IMR-90 (cell line): ENCODE results near the gene NUP98. TPM values are rescaled to one million over a fixed set of nuclear protein-coding genes. Genes with fewer than 3 reads are reported as not detected.

ENCODE experiments used
- ATAC-seq: fragments of 200-7000 bp; cut with Tn5 transposase; 2 replicates; pipeline ENCODE4 v1.9.1; 2020; ENCODE audit warnings: low read depth, mild to moderate bottlenecking, moderate library complexity
- BruUV-seq: library from RNA; stranded (reverse); fragments of 400-500 nt; replicated peaks from 2 replicates; lab custom pipeline; 2021; lab: Mats Ljungman, UMichigan
- CTCF ChIA-PET: fragments of 300-600 bp; formaldehyde crosslinking; extraction: SDS; loops from one replicate; lab custom pipeline; 2021; ENCODE audit warnings: antibody characterized with exemption; lab: Yijun Ruan, JAX
- POLR2A ChIA-PET: fragments of 300-600 bp; sonication (Branson Sonifier 250); formaldehyde crosslinking; loops from one replicate; lab custom pipeline; 2022; ENCODE audit warnings: antibody characterized with exemption; ENCODE audit not compliant: unreplicated experiment; lab: Charles Lee
- DNase-seq: peaks from one replicate; pipeline ENCODE4 v3.0.0; 2013
- H2AFZ ChIP-seq: replicated peaks from 2 replicates; pipeline ENCODE3; 2013; ENCODE audit warnings: low read length, mild to moderate bottlenecking; ENCODE audit not compliant: poor library complexity
- H2AK5ac ChIP-seq: 2 replicates; pipeline ENCODE4 v1.6.1; 2013; ENCODE audit warnings: low read depth, low read length, inconsistent platforms
- H2AK9ac ChIP-seq: replicated peaks from 2 replicates; pipeline ENCODE3; 2013; ENCODE audit warnings: mild to moderate bottlenecking, low read depth, low read length, moderate library complexity; ENCODE audit not compliant: poor library complexity
- H2BK120ac ChIP-seq: 2 replicates; pipeline ENCODE4 v1.6.1; 2013; ENCODE audit warnings: low read depth, low read length, inconsistent platforms
- H2BK15ac ChIP-seq: 3 replicates; pipeline ENCODE4 v1.6.1; 2013; ENCODE audit warnings: low read depth, low read length, inconsistent platforms
- H2BK20ac ChIP-seq: 2 replicates; pipeline ENCODE4 v1.6.1; 2013; ENCODE audit warnings: low read depth, mild to moderate bottlenecking, inconsistent platforms, low read length, moderate library complexity
- H2BK5ac ChIP-seq: 2 replicates; pipeline ENCODE4 v1.6.1; 2013; ENCODE audit warnings: mild to moderate bottlenecking, low read depth, low read length, inconsistent platforms; ENCODE audit not compliant: poor library complexity, severe bottlenecking
- H3K14ac ChIP-seq: replicated peaks from 2 replicates; pipeline ENCODE4 v1.6.1; 2013; ENCODE audit warnings: low read depth, low read length, inconsistent platforms
- H3K18ac ChIP-seq: 2 replicates; pipeline ENCODE4 v1.6.1; 2013; ENCODE audit warnings: low read depth, low read length, control low read depth
- H3K23ac ChIP-seq: 2 replicates; pipeline ENCODE4 v1.6.1; 2013; ENCODE audit warnings: low read depth, low read length, inconsistent platforms
- H3K27ac ChIP-seq: 2 replicates; pipeline ENCODE4 v1.5.1; 2013; ENCODE audit warnings: mild to moderate bottlenecking, control low read depth, low read length; ENCODE audit not compliant: insufficient read depth
- H3K27me3 ChIP-seq: 2 replicates; pipeline ENCODE4 v1.6.1; 2013; ENCODE audit warnings: low read length; ENCODE audit not compliant: control insufficient read depth, insufficient read depth
- H3K36me3 ChIP-seq: 2 replicates; pipeline ENCODE4 v1.6.1; 2013; ENCODE audit warnings: low read length, mixed read lengths; ENCODE audit not compliant: control insufficient read depth, insufficient read depth
- H3K4ac ChIP-seq: 2 replicates; pipeline ENCODE4 v1.6.1; 2013; ENCODE audit warnings: low read depth, low read length, inconsistent platforms
- H3K4me1 ChIP-seq: 2 replicates; pipeline ENCODE4 v1.6.1; 2013; ENCODE audit warnings: low read length, mixed read lengths; ENCODE audit not compliant: control insufficient read depth, insufficient read depth
- H3K4me2 ChIP-seq: 2 replicates; pipeline ENCODE4 v1.6.1; 2013; ENCODE audit warnings: low read depth, mild to moderate bottlenecking, control low read depth, low read length, moderate library complexity
- H3K4me3 ChIP-seq: 2 replicates; pipeline ENCODE4 v1.5.1; 2013; ENCODE audit warnings: low read depth, mild to moderate bottlenecking, control low read depth, low read length, moderate library complexity; ENCODE audit not compliant: insufficient read depth
- H3K56ac ChIP-seq: 2 replicates; pipeline ENCODE4 v1.6.1; 2013; ENCODE audit warnings: low read length, inconsistent platforms; ENCODE audit not compliant: insufficient read depth; ENCODE audit errors: extremely low read depth
- H3K79me1 ChIP-seq, 2 experiments: 2 replicates each; pipeline ENCODE4 v1.6.1; 2013; ENCODE audit warnings: low read length in 2 of 2, inconsistent platforms in 1 of 2, low read depth in 1 of 2
- H3K9ac ChIP-seq: 2 replicates; pipeline ENCODE4 v1.6.1; 2013; ENCODE audit warnings: low read depth, low read length, control low read depth
- H3K9me1 ChIP-seq: 2 replicates; pipeline ENCODE4 v1.6.1; 2013; ENCODE audit warnings: low read length, inconsistent platforms; ENCODE audit not compliant: insufficient read depth
- H3K9me3 ChIP-seq: 2 replicates; pipeline ENCODE4 v1.6.1; 2013; ENCODE audit warnings: low read length; ENCODE audit not compliant: control insufficient read depth, insufficient read depth
- H4K20me1 ChIP-seq: 2 replicates; pipeline ENCODE4 v1.6.1; 2013; ENCODE audit warnings: low read length, inconsistent platforms; ENCODE audit not compliant: insufficient read depth
- H4K5ac ChIP-seq: 2 replicates; pipeline ENCODE4 v1.6.1; 2013; ENCODE audit warnings: mild to moderate bottlenecking, low read depth, low read length, control low read depth
- H4K8ac ChIP-seq, 2 experiments: 2 replicates each; pipeline ENCODE4 v1.6.1; 2013; ENCODE audit warnings: low read depth in 2 of 2, low read length in 2 of 2, control low read depth in 1 of 2, inconsistent platforms in 1 of 2
- H4K91ac ChIP-seq: 2 replicates; pipeline ENCODE4 v1.6.1; 2013; ENCODE audit warnings: low read depth, low read length, inconsistent platforms; ENCODE audit not compliant: insufficient read depth
- CEBPB ChIP-seq: IDR thresholded peaks from 2 replicates; pipeline ENCODE4 v1.6.1; 2012; ENCODE audit warnings: low read depth, low read length, improper control_type of control experiment
- CHD1 ChIP-seq: IDR thresholded peaks from 2 replicates; pipeline ENCODE4 v1.6.1; 2012; ENCODE audit warnings: low read depth, low read length, improper control_type of control experiment
- CTCF ChIP-seq: conservative IDR thresholded peaks from 2 replicates; pipeline ENCODE4 v1.5.1; 2012; ENCODE audit warnings: mild to moderate bottlenecking, low read depth, low read length, improper control_type of control experiment
- FOS ChIP-seq: fragments of 150-350 bp; IDR thresholded peaks from 2 replicates; pipeline ENCODE4 v1.6.1; 2016; ENCODE audit warnings: low read depth, low read length
- MAFK ChIP-seq: IDR thresholded peaks from 2 replicates; pipeline ENCODE4 v1.6.1; 2012; ENCODE audit warnings: low read depth, low read length, improper control_type of control experiment
- MXI1 ChIP-seq: IDR thresholded peaks from 2 replicates; pipeline ENCODE4 v1.6.1; 2012; ENCODE audit warnings: low read depth, mild to moderate bottlenecking, low read length, moderate library complexity, borderline replicate concordance
- NFE2L2 ChIP-seq: fragments of 150-350 bp; IDR thresholded peaks from 2 replicates; pipeline ENCODE4 v1.6.1; 2016; ENCODE audit warnings: low read depth, mild to moderate bottlenecking, low read length
- POLR2A ChIP-seq: IDR thresholded peaks from 2 replicates; pipeline ENCODE4 v1.6.1; 2012; ENCODE audit warnings: mild to moderate bottlenecking, low read depth, low read length
- RAD21 ChIP-seq: IDR thresholded peaks from 2 replicates; pipeline ENCODE4 v1.6.1; 2012; ENCODE audit warnings: low read length, improper control_type of control experiment
- RCOR1 ChIP-seq: IDR thresholded peaks from 2 replicates; pipeline ENCODE4 v1.6.1; 2012; ENCODE audit warnings: mild to moderate bottlenecking, low read length, improper control_type of control experiment; ENCODE audit not compliant: insufficient replicate concordance
- RFX5 ChIP-seq: IDR thresholded peaks from 2 replicates; pipeline ENCODE4 v1.8.0; 2012; ENCODE audit warnings: low read depth, mild to moderate bottlenecking, low read length, moderate library complexity
- SMC3 ChIP-seq: fragments of 150-350 bp; IDR thresholded peaks from 2 replicates; pipeline ENCODE4 v1.6.1; 2016; ENCODE audit warnings: low read depth, mild to moderate bottlenecking, antibody characterized with exemption, low read length, moderate library complexity
- USF2 ChIP-seq: fragments of 150-350 bp; IDR thresholded peaks from 2 replicates; pipeline ENCODE4 v1.6.1; 2017; ENCODE audit warnings: mild to moderate bottlenecking, antibody characterized with exemption, low read length, low read depth
- WGBS, 2 experiments: methylation state at CpG; one replicate each; pipeline versions ENCODE4 v1.1.5 to v1.1.7; 2013; ENCODE audit warnings: missing lambda C conversion rate in 2 of 2; ENCODE audit not compliant: insufficient read length in 1 of 2; ENCODE audit errors: extremely low coverage in 2 of 2; 5-methylcytosine and 5-hydroxymethylcytosine counted together
- dilution Hi-C: fragments of 300-500 bp; cut with HindIII; formaldehyde crosslinking; loops from one replicate; pipeline ENCODE4 v1.14.3; 2018; ENCODE audit warnings: low sequenced_read_pairs; ENCODE audit not compliant: unreplicated experiment
- in situ Hi-C: fragments of 300-500 bp; cut with MboI; formaldehyde crosslinking; loops from 3 replicates; pipeline ENCODE4 v1.14.3; 2019; ENCODE audit warnings: low sequenced_read_pairs, inconsistent platforms, mixed read lengths
- intact Hi-C: fragments of 100-400 bp; cut with micrococcal nuclease; formaldehyde crosslinking; loops from 2 replicates; pipeline ENCODE4 v1.10.0; 2022
- polyA plus RNA-seq, 3 experiments: library from polyadenylated mRNA; depleted of rRNA; stranded (reverse); fragments of >200 nt; gene quantifications; 2 replicates each; pipeline ENCODE4 v1.2.3, GENCODE V29; 2012; ENCODE audit warnings: low replicate concordance in 1 of 3
- total RNA-seq: library from RNA; depleted of rRNA; stranded (reverse); fragments of >200 nt; gene quantifications from 2 replicates; pipeline ENCODE4 v1.2.3, GENCODE V29; 2012
- TF ChIP-seq, protein P1 (sequence below): fragments of 150-350 bp; IDR thresholded peaks from 2 replicates; pipeline ENCODE4 v1.6.1; 2016; ENCODE audit warnings: low read depth, mild to moderate bottlenecking, low read length, moderate library complexity, borderline replicate concordance

The NUP98 gene
- total and polyA plus RNA-seq, 2 of the 4 experiments (the other 2 are of a cell fraction) = 103 to 138 TPM

DNA sequence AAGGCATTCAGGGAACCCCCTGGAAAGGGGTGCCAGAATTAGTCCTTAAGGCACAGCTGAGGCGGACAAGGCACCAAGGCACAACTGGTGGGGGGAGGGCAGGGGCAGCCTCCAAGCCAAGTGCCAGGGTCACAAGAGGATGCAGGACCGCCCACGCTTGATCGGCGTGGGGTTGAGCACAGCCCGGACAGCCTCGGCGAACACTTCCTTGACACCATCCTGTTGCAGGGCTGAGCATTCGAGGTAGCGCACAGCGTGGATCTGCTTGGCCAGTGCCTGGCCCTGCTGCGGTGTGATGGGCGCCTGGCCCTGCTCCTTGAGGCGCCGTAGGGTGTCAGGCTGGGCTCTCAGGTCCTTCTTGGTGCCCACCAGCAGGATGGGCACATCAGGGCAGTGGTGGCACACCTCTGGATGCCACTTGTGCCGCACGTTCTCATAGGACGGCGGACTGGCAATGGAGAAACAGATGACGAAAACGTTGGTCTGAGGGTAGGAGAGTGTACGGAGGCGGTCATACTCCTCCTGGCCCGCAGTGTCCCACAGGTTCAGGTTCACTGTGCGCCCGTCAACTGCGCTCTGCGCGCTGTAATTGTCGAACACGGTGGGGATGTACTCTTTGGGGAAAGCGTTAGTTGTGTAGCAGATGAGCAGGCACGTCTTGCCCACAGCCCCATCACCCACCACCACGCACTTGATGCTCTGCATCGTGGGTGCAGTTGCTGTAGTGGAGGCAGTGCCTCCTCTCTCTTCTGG, 30.3 kb upstream of the NUP98 start (continued):
- TF ChIP-seq SMC3 = no peak

- dilution Hi-C loops (no loop called here), in situ Hi-C loops (no loop called here), intact Hi-C loops (no loop called here)
- H3K23ac ChIP-seq = no peak overlapping the region
- H2AK9ac ChIP-seq = peak overlapping the region; percentile 9
- no peak overlapping the region for H2BK120ac ChIP-seq
- H3K9me3 ChIP-seq = no peaks in the 10 kb centered on the region
- no TSS peak for BruUV-seq
- no peak for DNase-seq
- H3K14ac ChIP-seq = no peak overlapping the region
- H2BK5ac ChIP-seq = no peak overlapping the region
- no peak overlapping the region for H4K8ac ChIP-seq
- H3K4ac ChIP-seq = no peak overlapping the region
- H4K5ac ChIP-seq = no peak overlapping the region
- H2BK20ac ChIP-seq = no peak overlapping the region
- no peak overlapping the region for H2BK15ac ChIP-seq
- ATAC-seq = no peak
- no peaks in the 10 kb centered on the region for H3K27me3 ChIP-seq
- H3K4me1 ChIP-seq = peaks cover 4% of the 10 kb centered on the region
- no peak overlapping the region for H3K9ac ChIP-seq
- peaks cover 26% of the 10 kb centered on the region for H3K9me1 ChIP-seq
- ChIA-PET CTCF (interaction anchor here (0.5 kb wide), 1 partner anchor 84 kb away, joined by 4 read pairs; no protein-coding TSS in a partner anchor), POLR2A (no interaction called here)
- no peak overlapping the region for H2AK5ac ChIP-seq
- H3K18ac ChIP-seq = no peak overlapping the region
- H3K4me3 ChIP-seq = no peak overlapping the region
- no peak overlapping the region for H3K27ac ChIP-seq
- WGBS, 2 experiments = no CpG with 5 or more reads among the region's 3 CpGs
- H4K20me1 ChIP-seq = peaks cover 36% of the 10 kb centered on the region
- no peak overlapping the region for H2AFZ ChIP-seq
- H3K36me3 ChIP-seq = peaks cover 39% of the 10 kb centered on the region
- no peak overlapping the region for H3K4me2 ChIP-seq
- no peak overlapping the region for H4K91ac ChIP-seq
- H3K56ac ChIP-seq = no peak overlapping the region
- H3K79me1 ChIP-seq = peaks cover 21 to 53% of the 10 kb centered on the region in 2 experiments
- TF ChIP-seq MXI1 (no peak), RFX5 (no peak), RCOR1 (no peak), POLR2A (no peak), MAFK (no peak), CHD1 (no peak), CEBPB (no peak), CTCF (no peak), USF2 (no peak), SMC3 (no peak), FOS (no peak), RAD21 (no peak), NFE2L2 (no peak)
- TF ChIP-seq, protein P1, sequence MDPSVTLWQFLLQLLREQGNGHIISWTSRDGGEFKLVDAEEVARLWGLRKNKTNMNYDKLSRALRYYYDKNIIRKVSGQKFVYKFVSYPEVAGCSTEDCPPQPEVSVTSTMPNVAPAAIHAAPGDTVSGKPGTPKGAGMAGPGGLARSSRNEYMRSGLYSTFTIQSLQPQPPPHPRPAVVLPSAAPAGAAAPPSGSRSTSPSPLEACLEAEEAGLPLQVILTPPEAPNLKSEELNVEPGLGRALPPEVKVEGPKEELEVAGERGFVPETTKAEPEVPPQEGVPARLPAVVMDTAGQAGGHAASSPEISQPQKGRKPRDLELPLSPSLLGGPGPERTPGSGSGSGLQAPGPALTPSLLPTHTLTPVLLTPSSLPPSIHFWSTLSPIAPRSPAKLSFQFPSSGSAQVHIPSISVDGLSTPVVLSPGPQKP = no peak
Observed at GRCh38 chr11:3826721-3827120, 29.4 kb upstream of the NUP98 start.
